Small intestine (tissue), 7 donors: ENCODE data around the gene UQCRC1. TPM values are rescaled to one million over a fixed set of nuclear protein-coding genes. Genes with fewer than 3 reads are reported as not detected.
A peak's percentile ranks its signal among the peaks of the same experiment; 100 is the strongest.

Experiments
- DNase-seq, 2 donors: peaks; one replicate each; pipeline versions ENCODE4 v3.0.0 to v3.0.0-alpha.2; 2013
- FAIRE-seq: peaks from 2 replicates; lab custom pipeline; 2012; peaks lifted over from hg19 to GRCh38; lab: Jason Lieb, UNC
- H3K27ac ChIP-seq, 3 donors: one replicate each; pipeline ENCODE4 v1.5.1; 2013; ENCODE audit warnings: low read length in 2 of 3, mild to moderate bottlenecking in 2 of 3, control low read depth in 1 of 3, inconsistent platforms in 1 of 3, low read depth in 1 of 3, moderate library complexity in 1 of 3
- H3K27me3 ChIP-seq, 3 donors: one replicate each; pipeline ENCODE4 v1.6.1; 2013; ENCODE audit warnings: low read length in 3 of 3, inconsistent platforms in 1 of 3; ENCODE audit not compliant: control insufficient read depth in 3 of 3, insufficient read depth in 3 of 3
- H3K36me3 ChIP-seq, 3 donors: one replicate each; pipeline ENCODE4 v1.6.1; 2013; ENCODE audit warnings: low read length in 3 of 3, inconsistent platforms in 1 of 3, low read depth in 1 of 3, mild to moderate bottlenecking in 1 of 3, moderate library complexity in 1 of 3; ENCODE audit not compliant: control insufficient read depth in 3 of 3, insufficient read depth in 2 of 3
- H3K4me1 ChIP-seq, 3 donors: one replicate each; pipeline ENCODE4 v1.6.1; 2013; ENCODE audit warnings: low read length in 2 of 3, inconsistent platforms in 1 of 3, low read depth in 1 of 3, mild to moderate bottlenecking in 1 of 3, moderate library complexity in 1 of 3; ENCODE audit not compliant: control insufficient read depth in 3 of 3, insufficient read depth in 2 of 3
- H3K4me3 ChIP-seq, 3 donors: one replicate each; pipeline ENCODE4 v1.5.1; 2013; ENCODE audit warnings: low read length in 3 of 3, control low read depth in 1 of 3, inconsistent platforms in 1 of 3, low read depth in 1 of 3, mild to moderate bottlenecking in 1 of 3, moderate library complexity in 1 of 3
- H3K9me3 ChIP-seq, 2 donors: one replicate each; pipeline ENCODE4 v1.6.1; 2013; ENCODE audit warnings: low read depth in 1 of 2, low read length in 1 of 2; ENCODE audit not compliant: control insufficient read depth in 2 of 2, insufficient read depth in 1 of 2
- WGBS, 3 donors: extraction: QIAGEN DNeasy Blood & Tissue Kit; methylation state at CpG; one replicate each; pipeline ENCODE4 v1.1.7; 2013; 5-methylcytosine and 5-hydroxymethylcytosine counted together
- polyA plus RNA-seq, 4 donors: library from polyadenylated mRNA; stranded (reverse) in 3 of 4; unstranded in 1 of 4; fragments of 200-250 nt in 3 of 4; fragments of 120-200 nt in 1 of 4; gene quantifications; one replicate each; pipeline versions ENCODE4 v1.2.1 to v1.2.3, GENCODE V29; 2013
- donor health status: healthy with polysubstance abuse.
- donor health status: control.
- donor health status: control.
- donor health status: Bipolar disorder and iron deficiency.
- donor health status: healthy.

The UQCRC1 gene
- polyA plus RNA-seq, 4 donors, result 291 to 692 (median 452) TPM

GRCh38 chr3:48630833-48631232 is 21.4 kb upstream of the UQCRC1 start:
- DNase-seq (no peak), FAIRE-seq (no peak)
- 92 to 97% (median 94%) methylated on average over 12 of the region's 12 CpGs for WGBS, 3 donors
- H3K27me3 ChIP-seq, result no peaks in the 10 kb centered on the region
- H3K27ac ChIP-seq, result no peak overlapping the region
- no peak overlapping the region for H3K4me3 ChIP-seq
- peaks cover 0 to 76% (median 6%) of the 10 kb centered on the region in 3 donors for H3K36me3 ChIP-seq
- H3K9me3 ChIP-seq, result no peaks in the 10 kb centered on the region
- peaks cover 0 to 12% (median 0%) of the 10 kb centered on the region in 3 donors for H3K4me1 ChIP-seq

DNA sequence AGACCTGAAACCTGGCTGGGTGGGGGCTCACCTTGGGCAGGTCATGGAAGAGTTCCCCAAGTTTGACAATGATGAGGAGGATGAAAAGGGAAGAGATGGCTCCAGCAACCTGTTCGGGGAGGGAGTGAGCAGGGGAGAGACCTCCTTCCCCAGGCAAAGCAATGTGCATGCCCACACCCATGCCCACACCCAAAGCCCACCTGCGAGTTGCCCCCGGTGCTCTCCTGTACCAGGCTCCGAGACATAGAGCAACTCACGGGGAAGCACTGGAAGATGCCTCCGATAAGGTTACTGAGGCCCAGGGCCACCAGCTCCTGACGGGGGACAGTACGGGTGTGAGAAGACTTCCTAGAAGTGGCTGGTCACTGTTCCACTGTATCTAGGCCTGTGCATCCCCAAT is 21.0 kb upstream of the UQCRC1 start:
- no peak for DNase-seq
- 95 to 97% (median 96%) methylated on average over 7 to 8 of the region's 8 CpGs for WGBS, 3 donors
- H3K27ac ChIP-seq, result no peak overlapping the region
- no peaks in the 10 kb centered on the region for H3K27me3 ChIP-seq
- H3K9me3 ChIP-seq, result no peaks in the 10 kb centered on the region
- FAIRE-seq, result no peak
- H3K36me3 ChIP-seq, result peaks cover 0 to 80% (median 6%) of the 10 kb centered on the region in 3 donors
- H3K4me3 ChIP-seq, result no peak overlapping the region
- H3K4me1 ChIP-seq, result peaks cover 0 to 12% (median 0%) of the 10 kb centered on the region in 3 donors

DNA sequence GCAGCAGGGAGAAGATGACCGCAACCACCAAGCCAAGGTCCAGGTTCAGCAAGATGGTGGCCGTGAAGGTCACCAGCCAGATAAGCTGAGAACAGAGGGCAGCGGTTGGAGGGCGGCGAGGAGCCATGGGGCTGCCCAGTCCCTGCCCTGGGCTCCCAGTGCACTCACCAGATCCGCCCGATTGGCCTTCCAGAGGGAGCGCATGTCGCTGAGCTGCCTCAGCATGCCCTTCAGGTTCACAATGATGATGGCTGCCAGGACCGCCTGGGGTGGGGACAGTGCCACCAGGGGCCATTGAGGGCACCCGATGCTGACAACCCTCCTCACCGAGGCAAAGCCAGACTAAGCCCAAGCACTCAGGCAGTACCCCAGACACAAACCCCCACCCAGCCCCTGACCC is 20.4 kb upstream of the UQCRC1 start:
- H3K27me3 ChIP-seq, result no peaks in the 10 kb centered on the region
- H3K36me3 ChIP-seq, result peaks cover 0 to 85% (median 6%) of the 10 kb centered on the region in 3 donors
- H3K4me1 ChIP-seq, result peaks cover 0 to 12% (median 0%) of the 10 kb centered on the region in 3 donors
- no peaks in the 10 kb centered on the region for H3K9me3 ChIP-seq
- no peak for DNase-seq
- 97 to 99% (median 98%) methylated on average over 8 to 12 of the region's 12 CpGs for WGBS, 3 donors
- FAIRE-seq, result no peak
- H3K4me3 ChIP-seq, result no peak overlapping the region
- no peak overlapping the region for H3K27ac ChIP-seq

GRCh38 chr3:48628277-48629017 is 19.0 kb upstream of the UQCRC1 start:
- no peak for DNase-seq
- Histone ChIP-seq H3K9me3 (no peaks in the 10 kb centered on the region), H3K27ac (no peak overlapping the region), H3K4me3 (no peak overlapping the region), H3K36me3 (peaks cover 0 to 92% (median 6%) of the 10 kb centered on the region in 3 donors), H3K4me1 (peaks cover 0 to 9% (median 0%) of the 10 kb centered on the region in 3 donors), H3K27me3 (no peaks in the 10 kb centered on the region)
- 86 to 88% (median 86%) methylated on average over 13 of the region's 13 CpGs for WGBS, 3 donors
- FAIRE-seq, result no peak

DNA sequence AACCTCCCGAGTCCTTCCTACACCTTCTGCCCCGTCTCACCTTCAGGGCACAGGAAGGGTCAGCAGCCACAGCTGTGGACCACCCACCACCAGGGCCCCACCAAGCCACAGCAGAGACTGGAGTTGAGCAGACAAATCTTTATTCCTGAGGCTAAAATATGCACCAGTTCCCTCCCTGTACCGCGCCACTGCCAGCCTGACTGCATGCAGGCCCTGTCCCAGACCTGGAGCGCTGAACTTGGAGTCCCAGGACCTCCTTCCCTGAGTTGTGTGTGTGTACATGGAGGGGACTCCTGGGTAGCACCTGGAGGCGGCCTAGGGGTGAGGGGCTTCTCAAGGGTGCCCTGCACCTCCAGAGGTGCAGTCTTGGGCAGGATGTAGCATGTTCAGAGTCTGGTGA is 16.2 kb upstream of the UQCRC1 start:
- Histone ChIP-seq H3K27me3 (no peaks in the 10 kb centered on the region), H3K4me1 (peaks cover 0 to 9% (median 0%) of the 10 kb centered on the region in 3 donors), H3K4me3 (no peak overlapping the region), H3K27ac (no peak overlapping the region), H3K36me3 (peaks cover 0 to 75% (median 6%) of the 10 kb centered on the region in 3 donors), H3K9me3 (no peaks in the 10 kb centered on the region)
- 92 to 96% (median 94%) methylated on average over 6 of the region's 6 CpGs for WGBS, 3 donors
- no peak for DNase-seq
- no peak for FAIRE-seq

DNA sequence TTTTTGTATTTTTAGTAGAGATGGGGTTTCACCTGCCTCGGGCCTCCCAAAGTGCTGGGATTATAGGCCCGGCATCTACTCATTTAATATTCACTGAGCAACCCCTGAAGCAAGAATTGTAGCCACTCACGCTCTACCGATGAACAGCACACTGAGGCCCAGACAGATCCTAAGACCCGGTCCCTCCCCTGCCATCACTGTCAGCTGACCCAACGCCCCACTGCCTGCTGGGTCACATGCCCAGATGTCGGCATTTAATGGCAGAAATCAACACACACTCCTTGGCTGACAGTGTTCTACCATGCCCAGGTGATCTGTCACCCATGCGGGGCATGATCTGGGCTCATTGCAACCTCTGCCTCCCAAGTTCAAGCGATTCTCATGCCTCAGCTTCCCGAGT is 15.3 kb upstream of the UQCRC1 start:
- no peak for FAIRE-seq
- Histone ChIP-seq H3K9me3 (no peaks in the 10 kb centered on the region), H3K4me1 (peaks cover 0 to 15% (median 0%) of the 10 kb centered on the region in 3 donors), H3K27me3 (no peaks in the 10 kb centered on the region), H3K36me3 (peaks cover 0 to 73% (median 6%) of the 10 kb centered on the region in 3 donors), H3K27ac (peak overlapping the region in 1 of 3 donors; percentile 61), H3K4me3 (no peak overlapping the region)
- 91 to 96% (median 94%) methylated on average over 10 of the region's 10 CpGs for WGBS, 3 donors
- DNase-seq, result no peak

DNA sequence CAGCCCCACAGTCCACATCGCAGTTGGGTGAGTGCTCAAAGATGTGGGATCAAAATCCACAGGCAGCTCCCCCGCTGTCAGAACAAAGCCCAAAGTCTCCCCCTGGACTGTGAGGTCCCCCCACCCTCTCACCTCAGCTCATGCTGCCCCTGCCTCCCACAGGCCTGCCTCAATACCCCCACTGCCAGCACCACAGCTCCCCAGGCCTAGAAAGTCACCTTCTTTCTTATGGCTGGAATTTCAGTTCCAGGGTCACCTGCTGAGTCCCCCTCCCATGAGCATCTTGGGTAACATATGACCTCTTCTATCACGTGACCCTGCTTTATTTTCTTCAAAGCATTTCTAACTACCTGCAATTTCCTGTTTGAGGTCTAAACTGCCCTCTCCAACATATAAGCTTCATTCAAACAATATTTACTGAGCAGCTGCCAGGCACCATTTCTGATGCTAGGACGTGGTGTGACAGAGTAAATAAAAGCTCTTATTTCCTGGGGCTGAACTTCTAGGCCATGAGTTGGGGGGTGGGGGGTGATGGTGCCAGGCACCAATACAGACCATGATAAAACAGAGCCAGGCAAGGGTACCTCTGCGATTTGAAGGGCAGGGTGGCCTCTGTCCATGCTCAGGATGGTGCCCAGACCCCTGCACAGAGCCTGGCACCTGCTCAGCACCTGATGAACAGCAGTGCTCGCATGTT is 14.6 kb upstream of the UQCRC1 start:
- DNase-seq (peak in 1 of 2 donors; percentile 50), FAIRE-seq (no peak)
- Histone ChIP-seq H3K36me3 (peaks cover 0 to 66% (median 6%) of the 10 kb centered on the region in 3 donors), H3K4me1 (peaks cover 0 to 23% (median 0%) of the 10 kb centered on the region in 3 donors), H3K4me3 (no peak overlapping the region), H3K9me3 (no peaks in the 10 kb centered on the region), H3K27me3 (no peaks in the 10 kb centered on the region), H3K27ac (peak overlapping the region in 1 of 3 donors; percentile 61)
- 67 to 73% (median 69%) methylated on average over 6 of the region's 6 CpGs for WGBS, 3 donors

DNA sequence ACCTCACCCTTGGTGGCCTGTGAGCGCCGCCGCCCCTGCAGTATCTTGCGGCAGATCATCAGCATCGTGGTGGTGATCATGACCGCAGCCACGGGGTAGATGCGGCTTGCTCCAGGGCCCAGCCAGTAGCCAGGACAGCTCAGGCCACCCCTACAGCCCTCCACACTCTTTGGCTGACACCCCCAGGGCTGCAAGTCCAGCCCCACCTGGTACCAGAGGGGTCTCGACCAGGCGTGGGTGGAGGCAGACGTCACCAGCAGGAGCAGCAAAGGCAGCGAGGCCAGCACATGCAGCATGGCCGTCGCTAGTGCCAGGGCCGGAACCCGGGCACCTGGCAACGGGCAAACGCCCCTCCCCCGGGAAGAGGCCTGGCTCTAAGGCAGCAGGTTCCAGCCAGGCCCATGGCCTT is 12.0 kb upstream of the UQCRC1 start, which contains the start of gene TMEM89:
TMEM89 (minus strand) TSS at position 309 of the 409 bp plus-strand sequence; CDS start at position 296, 13 bp downstream.
- Histone ChIP-seq H3K36me3 (peaks cover 0 to 40% (median 3%) of the 10 kb centered on the region in 3 donors), H3K27ac (no peak within 1 kb of the TSS), H3K27me3 (no peaks in the 10 kb centered on the region), H3K4me1 (peaks cover 0 to 31% (median 0%) of the 10 kb centered on the region in 3 donors), H3K9me3 (peaks cover 0 to 19% of the 10 kb centered on the region in 2 donors), H3K4me3 (no peak within 1 kb of the TSS)
- WGBS, 3 donors, result 91 to 95% (median 95%) methylated on average over 19 of the region's 19 CpGs
- DNase-seq (no peak), FAIRE-seq (no peak)
